Neuron (in vitro differentiated cells): ENCODE data around the gene MICU1.
"Not testable (repeated sequence)": the region's sequence is repeated elsewhere in the genome, so short reads cannot be mapped to it uniquely, and the experiment has no call there.

Experiments
- H2AFZ ChIP-seq: one replicate; pipeline ENCODE4 v1.6.1; 2013; ENCODE audit warnings: low read depth, mild to moderate bottlenecking, inconsistent platforms, low read length, moderate library complexity
- H3K27me3 ChIP-seq: one replicate; pipeline ENCODE4 v1.6.1; 2013; ENCODE audit warnings: low read length; ENCODE audit not compliant: insufficient read depth
- H3K36me3 ChIP-seq: one replicate; pipeline ENCODE4 v1.6.1; 2013; ENCODE audit warnings: low read length; ENCODE audit not compliant: insufficient read depth
- H3K4me1 ChIP-seq: one replicate; pipeline ENCODE4 v1.6.1; 2013; ENCODE audit warnings: low read length; ENCODE audit not compliant: insufficient read depth
- H3K4me3 ChIP-seq: 2 replicates; pipeline ENCODE4 v1.5.1; 2013; ENCODE audit warnings: mild to moderate bottlenecking, low read length, moderate library complexity
- H3K9me3 ChIP-seq: one replicate; pipeline ENCODE4 v1.6.1; 2013; ENCODE audit warnings: low read length

MICU1 gene

DNA sequence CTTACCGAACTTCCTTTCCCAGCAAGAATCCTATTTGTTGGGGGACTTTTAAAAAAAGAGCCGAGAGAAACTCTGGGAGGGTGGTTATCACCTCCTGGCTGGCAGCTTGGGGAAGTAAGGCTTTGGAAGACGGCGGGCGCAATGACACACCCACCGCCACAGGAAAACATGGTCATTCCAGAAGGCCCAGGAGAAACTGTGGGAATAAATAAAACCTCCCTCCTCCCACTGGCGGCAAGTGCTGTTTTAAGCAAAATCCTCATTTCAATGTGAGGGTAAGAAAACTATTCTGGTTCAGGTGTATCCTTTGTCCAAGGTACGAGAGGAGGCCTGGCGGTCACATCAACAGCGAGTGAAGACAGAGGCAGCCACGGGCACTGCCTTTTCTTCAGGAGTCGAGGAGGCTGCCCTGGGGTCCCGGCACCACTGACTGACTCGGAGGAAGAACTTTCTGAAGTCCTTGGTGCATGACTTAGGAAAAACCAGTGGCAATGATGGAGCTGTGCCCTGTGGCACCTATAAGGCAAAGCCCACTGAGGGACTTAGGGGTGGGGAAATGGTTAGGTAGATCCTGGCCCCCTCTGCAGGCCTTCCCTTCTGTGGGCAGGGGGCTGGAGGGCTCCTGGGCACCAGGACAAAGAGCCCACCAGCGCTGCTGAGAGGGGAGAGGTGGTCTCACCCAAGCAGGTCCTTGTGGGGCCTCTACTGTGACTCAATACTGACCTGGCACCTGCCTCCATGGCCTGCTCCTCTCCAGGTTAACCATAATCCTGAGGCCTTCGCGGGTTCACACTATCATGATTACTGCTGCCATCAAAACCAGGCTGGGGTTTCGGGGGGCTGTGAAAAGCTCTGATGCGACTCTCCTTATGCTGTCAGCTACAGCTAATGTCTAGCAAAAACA is 292.5 kb downstream of the MICU1 start:
- Histone ChIP-seq H3K9me3 (no peaks in the 10 kb centered on the region), H3K4me3 (no peak overlapping the region), H2AFZ (no peak overlapping the region), H3K4me1 (peaks cover 68% of the 10 kb centered on the region), H3K27me3 (no peaks in the 10 kb centered on the region), H3K36me3 (peaks cover 23% of the 10 kb centered on the region)

DNA sequence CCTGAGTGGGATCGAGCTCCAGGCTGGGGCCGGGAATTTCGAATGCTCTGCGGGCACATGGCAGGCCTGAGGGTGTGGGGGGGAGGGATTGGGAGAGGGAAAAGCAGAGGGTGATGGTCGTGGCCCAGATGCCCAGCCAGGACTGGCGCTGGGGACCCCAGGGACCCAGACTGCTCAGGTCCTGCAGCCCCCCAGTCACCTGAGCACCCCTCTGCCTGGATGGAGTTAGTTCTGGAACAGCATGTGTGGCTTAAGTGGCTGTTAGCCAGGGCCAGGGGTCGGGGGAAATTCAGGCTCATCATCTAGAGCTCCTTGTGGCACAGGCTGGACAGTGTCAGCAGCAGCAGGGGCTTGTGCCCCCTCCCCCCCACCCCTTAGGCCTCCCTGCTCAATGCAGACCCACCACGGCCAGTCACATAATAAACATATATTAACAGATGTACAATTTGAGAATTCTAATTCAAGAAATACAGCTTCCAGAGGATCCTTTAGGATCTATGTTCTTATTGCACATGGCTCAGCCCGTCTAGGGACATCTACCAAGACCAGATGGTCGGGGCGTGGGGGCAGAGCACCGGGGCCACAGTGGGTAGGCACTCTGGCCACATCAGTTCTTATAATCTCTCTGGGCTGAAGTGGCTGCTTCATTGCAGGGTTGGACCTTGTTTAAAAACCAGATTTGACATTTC is 293.3 kb downstream of the MICU1 start:
- Histone ChIP-seq H2AFZ (no peak overlapping the region), H3K4me1 (peaks cover 76% of the 10 kb centered on the region), H3K27me3 (no peaks in the 10 kb centered on the region), H3K36me3 (peaks cover 15% of the 10 kb centered on the region), H3K9me3 (no peaks in the 10 kb centered on the region), H3K4me3 (no peak overlapping the region)

DNA sequence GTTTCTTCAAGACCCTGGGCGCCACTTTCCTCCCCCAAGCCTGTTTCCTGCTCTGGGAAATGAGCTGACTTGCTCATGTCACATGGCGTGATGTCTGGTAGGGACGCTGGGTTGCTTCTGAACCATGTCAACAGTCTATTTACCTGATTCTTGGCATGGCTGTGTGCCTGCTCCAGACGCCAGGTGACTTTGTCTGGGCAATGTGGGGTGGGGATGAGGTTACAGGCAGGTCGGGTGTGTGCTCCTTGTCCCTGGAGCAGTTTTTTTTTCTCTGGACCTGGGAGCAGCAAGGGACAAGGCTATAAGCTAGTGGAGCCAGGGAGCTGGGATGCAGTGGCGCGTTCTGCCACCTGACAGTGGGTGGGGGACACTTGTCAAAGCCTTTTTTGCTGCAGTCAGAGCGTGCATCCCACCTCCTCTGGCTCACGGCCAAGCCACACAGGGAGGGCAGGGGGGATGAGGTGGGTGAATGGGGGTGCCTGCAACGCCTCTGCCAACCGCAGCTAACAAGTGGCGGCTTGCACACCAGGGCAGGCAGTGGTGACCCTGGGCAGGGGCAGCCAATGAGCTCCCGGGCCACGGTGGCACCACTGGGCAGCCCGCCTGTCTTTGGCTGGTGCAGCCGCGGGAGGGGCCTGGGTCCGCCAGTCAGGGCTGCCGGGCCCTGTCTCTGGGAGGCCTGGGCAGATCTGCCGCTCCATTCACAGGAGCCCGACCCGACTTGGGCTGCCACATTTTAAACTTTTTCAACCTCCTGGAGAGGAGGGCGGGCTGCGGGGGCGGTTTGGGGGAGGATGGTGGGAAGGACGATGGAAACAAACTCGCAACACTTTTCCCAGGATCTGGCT is 294.1 kb downstream of the MICU1 start:
- H3K4me1 ChIP-seq: peaks cover 73% of the 10 kb centered on the region

DNA sequence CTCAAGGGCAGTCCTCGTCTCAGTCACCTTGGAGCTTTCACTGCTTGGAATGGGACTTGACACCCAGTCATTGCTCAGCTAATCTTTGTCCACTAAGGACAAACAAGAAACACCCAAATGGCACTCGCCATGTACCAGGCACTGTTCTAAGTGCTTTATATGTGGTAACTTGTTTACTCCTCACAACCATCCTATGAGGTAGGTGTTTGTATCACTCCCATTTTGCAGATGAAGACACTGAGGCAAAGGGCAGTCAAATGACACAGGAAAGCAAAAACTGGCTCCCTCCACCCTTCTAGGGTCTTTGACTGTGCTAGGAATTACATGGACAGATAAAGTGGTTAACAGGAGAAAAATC is 295.8 kb downstream of the MICU1 start:
- Histone ChIP-seq H3K9me3 (no peaks in the 10 kb centered on the region), H3K4me1 (peaks cover 60% of the 10 kb centered on the region), H3K27me3 (no peaks in the 10 kb centered on the region), H3K36me3 (no peaks in the 10 kb centered on the region), H2AFZ (no peak overlapping the region), H3K4me3 (no peak overlapping the region)

More for the DNA sequence above, 294.1 kb downstream of the MICU1 start:
- no peak overlapping the region for H3K4me3 ChIP-seq
- peaks cover 11% of the 10 kb centered on the region for H3K36me3 ChIP-seq
- H3K27me3 ChIP-seq: no peaks in the 10 kb centered on the region
- H2AFZ ChIP-seq: no peak overlapping the region
- no peaks in the 10 kb centered on the region for H3K9me3 ChIP-seq

DNA sequence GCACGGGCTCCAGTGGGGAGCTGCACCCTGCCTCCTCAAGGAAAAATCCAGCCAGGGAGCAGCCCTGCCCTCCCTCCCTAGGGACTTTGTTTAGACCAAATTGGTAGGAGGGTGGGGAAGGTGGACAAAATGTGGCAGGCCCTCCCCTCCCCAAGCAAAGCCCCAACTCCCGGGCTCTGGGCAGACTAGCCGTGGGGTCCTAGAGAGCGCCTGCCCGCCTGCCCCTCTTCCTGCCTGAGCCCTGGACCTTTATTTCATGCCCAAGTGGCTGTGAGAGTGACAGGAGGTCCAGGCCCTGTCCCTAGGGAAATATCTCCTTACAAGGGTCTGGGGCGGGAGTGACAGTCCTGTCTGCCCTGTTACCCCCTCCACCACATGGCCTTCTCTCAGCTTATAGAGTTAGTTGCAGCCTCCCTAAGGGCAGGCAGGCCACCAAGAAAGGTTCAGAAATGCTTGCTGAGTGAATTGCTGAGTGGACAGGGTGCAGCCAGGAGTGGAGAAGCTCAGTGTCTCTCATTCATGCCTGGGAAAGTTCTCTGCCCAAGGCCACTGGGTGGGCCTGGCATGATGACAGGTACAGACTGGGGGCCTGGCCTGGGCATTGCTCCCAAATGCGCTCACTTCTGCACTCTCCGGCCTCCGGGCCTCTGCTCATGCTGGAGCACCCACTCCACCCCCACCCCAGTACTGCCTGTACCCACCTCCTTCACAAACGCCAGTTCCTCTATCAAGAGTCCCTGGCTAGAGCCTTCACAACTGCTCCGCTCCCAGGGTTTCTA is 296.4 kb downstream of the MICU1 start:
- H3K4me1 ChIP-seq: peaks cover 55% of the 10 kb centered on the region
- no peak overlapping the region for H3K4me3 ChIP-seq
- H3K9me3 ChIP-seq: no peaks in the 10 kb centered on the region

DNA sequence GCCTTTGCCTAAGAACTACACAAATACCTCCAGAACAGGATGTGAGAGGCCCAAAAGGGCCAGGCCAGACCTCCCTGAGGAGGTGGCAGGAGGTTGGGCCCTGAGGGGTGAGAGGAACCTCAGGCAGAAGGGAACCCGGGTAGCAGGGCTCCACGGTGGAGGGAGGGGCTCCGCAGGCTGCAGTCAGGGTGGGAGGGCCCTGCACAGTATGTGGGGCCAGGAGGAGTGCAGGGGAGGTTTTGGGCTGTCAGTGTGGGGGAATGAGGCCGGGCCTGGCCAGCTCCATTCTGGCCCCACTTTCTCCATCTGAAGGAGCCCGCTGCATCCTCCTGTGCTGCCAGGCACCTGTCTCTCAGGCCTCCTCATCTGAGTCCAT is 297.1 kb downstream of the MICU1 start:
- no peaks in the 10 kb centered on the region for H3K36me3 ChIP-seq
- no peaks in the 10 kb centered on the region for H3K27me3 ChIP-seq
- H3K9me3 ChIP-seq: no peaks in the 10 kb centered on the region
- no peak overlapping the region for H2AFZ ChIP-seq
- no peak overlapping the region for H3K4me3 ChIP-seq
- peaks cover 50% of the 10 kb centered on the region for H3K4me1 ChIP-seq

More for the DNA sequence above, 296.4 kb downstream of the MICU1 start:
- Histone ChIP-seq H3K36me3 (no peaks in the 10 kb centered on the region), H2AFZ (no peak overlapping the region), H3K27me3 (no peaks in the 10 kb centered on the region)

DNA sequence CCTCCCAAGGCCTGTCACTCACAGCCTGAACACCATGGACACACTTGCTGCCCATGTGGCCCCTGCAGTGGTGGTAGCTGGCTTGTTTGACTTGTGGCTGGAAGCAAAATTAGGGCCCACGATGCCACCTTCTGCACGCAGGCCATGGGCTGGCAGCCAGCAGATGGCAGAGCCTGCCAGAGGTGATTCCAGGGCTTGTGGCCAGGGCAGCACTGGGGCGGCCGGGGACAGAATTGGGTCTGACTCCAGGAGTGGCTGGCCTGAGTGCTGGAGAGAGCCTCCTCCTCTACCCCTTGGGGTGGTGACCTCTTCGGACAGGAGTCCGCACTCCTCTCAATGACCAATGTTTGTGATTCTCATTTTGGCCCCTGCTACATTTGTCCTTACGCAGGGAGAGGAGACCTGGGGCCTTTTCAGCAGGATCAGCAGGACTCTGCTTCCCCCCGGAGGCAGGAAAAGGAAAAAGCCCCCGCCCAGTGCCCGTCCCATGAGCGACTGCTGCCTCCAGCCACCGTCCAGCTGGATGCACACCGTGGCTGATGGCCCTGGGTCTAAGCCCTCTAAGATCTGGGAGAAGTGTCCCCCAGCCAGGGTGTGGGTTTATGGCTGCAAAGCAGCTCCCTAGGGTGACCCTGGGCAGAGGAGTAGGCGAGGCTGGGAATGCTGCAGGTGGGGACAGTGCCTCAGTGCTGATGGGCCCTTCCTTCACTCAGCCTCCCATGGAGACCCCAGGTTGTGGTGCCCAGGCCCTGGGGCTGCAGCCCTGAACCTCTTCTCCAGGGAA is 297.6 kb downstream of the MICU1 start:
- Histone ChIP-seq H3K9me3 (no peaks in the 10 kb centered on the region), H3K36me3 (no peaks in the 10 kb centered on the region), H2AFZ (no peak overlapping the region), H3K4me3 (no peak overlapping the region), H3K4me1 (peaks cover 44% of the 10 kb centered on the region), H3K27me3 (no peaks in the 10 kb centered on the region)

DNA sequence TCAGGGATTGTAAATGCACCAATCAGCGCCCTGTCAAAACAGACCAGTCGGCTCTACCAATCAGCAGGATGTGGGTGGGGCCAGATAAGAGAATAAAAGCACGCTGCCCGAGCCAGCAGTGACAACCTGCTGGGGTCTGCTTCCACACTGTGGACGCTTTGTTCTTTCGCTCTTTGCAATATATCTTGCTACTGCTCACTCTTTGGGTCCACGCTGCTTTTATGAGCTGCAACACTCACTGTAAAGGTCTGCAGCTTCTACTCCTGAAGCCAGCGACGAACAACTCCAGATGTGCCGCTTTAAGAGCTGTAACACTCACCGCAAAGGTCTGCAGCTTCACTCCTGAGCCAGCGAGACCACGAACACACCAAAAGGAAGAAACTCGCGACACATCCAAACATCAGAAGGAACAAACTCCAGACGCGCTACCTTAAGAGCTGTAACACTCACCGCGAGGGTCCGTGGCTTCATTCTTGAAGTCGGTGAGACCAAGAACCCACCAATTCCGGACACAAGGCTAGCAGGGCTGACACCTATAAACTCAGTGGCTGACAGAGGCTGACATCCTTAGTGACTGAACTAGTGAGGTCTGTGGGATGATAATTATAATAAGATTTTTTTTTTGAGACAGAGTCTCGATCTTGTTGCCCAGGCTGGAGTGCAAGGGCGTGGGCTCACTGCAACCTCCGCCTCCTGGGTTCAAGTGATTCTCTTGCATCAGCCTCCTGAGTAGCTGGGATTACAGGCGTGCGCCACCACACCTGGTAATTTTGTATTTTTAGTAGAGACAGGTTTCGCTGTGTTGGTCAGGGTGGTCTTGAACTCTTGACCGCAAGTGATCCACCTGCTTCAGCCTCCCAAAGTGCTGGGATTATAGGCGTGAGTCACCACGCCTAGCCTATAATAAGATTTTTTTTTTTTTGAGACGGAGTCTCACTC is 298.9 kb downstream of the MICU1 start:
- H3K4me1 ChIP-seq: peaks cover 35% of the 10 kb centered on the region
- not testable (repeated sequence) for H3K4me3 ChIP-seq

DNA sequence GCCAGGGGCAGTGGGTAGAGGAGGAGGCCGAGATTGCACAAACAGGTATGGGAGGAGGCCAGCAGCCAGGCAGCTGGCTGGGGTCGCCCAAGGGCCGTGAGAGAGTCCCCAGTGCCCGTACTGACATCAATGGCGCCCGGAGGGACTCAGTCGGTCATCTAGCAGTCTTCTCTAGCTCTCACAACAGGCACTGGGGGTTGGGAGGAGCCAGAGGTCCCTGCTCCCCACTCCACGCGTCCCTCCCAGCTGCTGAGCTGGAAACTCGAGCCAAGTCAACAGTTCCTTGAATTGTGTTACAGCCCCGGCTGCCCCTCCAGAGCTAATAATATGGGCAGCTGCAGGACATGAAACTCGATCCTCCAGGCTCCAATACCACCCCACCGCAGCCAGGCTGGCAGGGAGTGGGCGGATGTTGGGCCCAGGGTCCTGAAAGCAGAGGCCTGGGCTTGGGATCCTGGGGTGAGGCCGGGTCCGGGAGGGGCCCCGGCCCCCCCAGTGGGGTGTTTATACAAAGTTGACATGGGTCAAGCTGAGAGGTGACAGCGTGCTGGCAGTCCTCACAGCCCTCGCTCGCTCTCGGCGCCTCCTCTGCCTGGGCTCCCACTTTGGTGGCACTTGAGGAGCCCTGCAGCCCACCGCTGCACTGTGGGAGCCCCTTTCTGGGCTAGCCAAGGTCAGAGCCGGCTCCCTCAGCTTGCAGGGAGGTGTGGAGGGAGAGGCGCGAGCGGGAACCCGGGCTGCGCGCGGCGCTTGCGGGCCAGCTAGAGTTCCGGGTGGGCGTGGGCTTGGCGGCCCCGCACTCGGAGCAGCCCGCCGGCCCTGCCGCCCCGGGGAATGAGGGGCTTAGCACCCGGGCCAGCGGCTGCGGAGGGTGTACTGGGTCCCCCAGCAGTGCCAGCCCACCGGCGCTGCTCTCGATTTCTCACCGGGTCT is 300.4 kb downstream of the MICU1 start:
- H3K36me3 ChIP-seq, H3K27me3 ChIP-seq, H2AFZ ChIP-seq, H3K4me3 ChIP-seq, H3K9me3 ChIP-seq: not testable (repeated sequence)
- peaks cover 43% of the 10 kb centered on the region for H3K4me1 ChIP-seq

More for the DNA sequence above, 298.9 kb downstream of the MICU1 start:
- not testable (repeated sequence) for H3K27me3 ChIP-seq, H3K36me3 ChIP-seq, H3K9me3 ChIP-seq, H2AFZ ChIP-seq

DNA sequence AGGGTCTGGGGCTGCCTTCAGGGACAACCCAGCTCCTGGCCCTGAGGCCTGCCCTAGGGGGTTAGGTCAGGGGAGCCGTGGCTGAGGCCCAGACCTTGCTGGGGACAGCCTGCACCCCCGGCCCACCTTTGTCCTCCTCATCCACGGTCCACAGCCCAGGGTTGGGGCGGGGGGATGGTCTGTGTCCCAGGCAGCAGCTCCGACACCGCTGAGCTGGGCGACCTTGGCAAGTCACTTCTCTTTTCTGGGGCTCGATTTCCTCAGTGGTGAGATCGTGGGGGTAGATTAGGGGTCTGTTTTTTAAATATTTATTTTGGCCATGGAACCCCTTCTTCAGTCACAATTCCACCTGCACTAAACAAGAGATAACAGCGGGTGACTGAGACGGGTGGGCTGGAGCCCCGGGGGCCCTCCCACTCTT is 302.1 kb downstream of the MICU1 start:
- no peaks in the 10 kb centered on the region for H3K9me3 ChIP-seq
- peaks cover 46% of the 10 kb centered on the region for H3K4me1 ChIP-seq

More for the DNA sequence above, 302.1 kb downstream of the MICU1 start:
- Histone ChIP-seq H3K4me3 (no peak overlapping the region), H2AFZ (no peak overlapping the region), H3K36me3 (no peaks in the 10 kb centered on the region), H3K27me3 (no peaks in the 10 kb centered on the region)
